Measurements from ENCODE around the gene ATP5ME. TPM values are rescaled to one million over a fixed set of nuclear protein-coding genes. Genes with fewer than 3 reads are reported as not detected.

Gene ATP5ME
- total RNA-seq, 6 experiments from 2014 or later = 78.2 to 225 (median 162) TPM

- no peak overlapping the region for H3K4me3 ChIP-seq
- peaks cover 0 to 5% (median 0%) of the 10 kb centered on the region in 4 donors for H3K4me1 ChIP-seq
- H3K27me3 ChIP-seq = no peaks in the 10 kb centered on the region
- DNase-seq (no peak), ATAC-seq (no peak)
- H3K9me3 ChIP-seq = no peaks in the 10 kb centered on the region
- no peak for TF ChIP-seq CTCF (IDR thresholded peaks at IDR 0.05)
- no peak for TF ChIP-seq POLR2A (IDR thresholded peaks at IDR 0.05)
- intact Hi-C loops (cut with DNase I) = no loop called here
- no peak overlapping the region for H3K27ac ChIP-seq
- peaks cover 0 to 6% (median 0%) of the 10 kb centered on the region in 4 donors for H3K36me3 ChIP-seq
- 82% methylated on average over 4 of the region's 9 CpGs for WGBS (ENCODE audit: insufficient coverage, low coverage, low lambda C conversion rate, missing lambda C conversion rate)
Measured at GRCh38 chr4:710116-710515, 36.0 kb upstream of the ATP5ME start.

GRCh38 chr4:709348-709747 lies 35.3 kb upstream of the ATP5ME start:
- DNase-seq = no peak
- TF ChIP-seq CTCF (IDR thresholded peaks at IDR 0.05) (no peak), POLR2A (IDR thresholded peaks at IDR 0.05) (no peak)
- Histone ChIP-seq H3K27ac (no peak overlapping the region), H3K4me3 (no peak overlapping the region), H3K9me3 (no peaks in the 10 kb centered on the region), H3K36me3 (peaks cover 0 to 3% (median 0%) of the 10 kb centered on the region in 4 donors), H3K4me1 (peaks cover 0 to 5% (median 0%) of the 10 kb centered on the region in 4 donors), H3K27me3 (no peaks in the 10 kb centered on the region)
- 95% methylated on average over 5 of the region's 6 CpGs for WGBS (ENCODE audit: insufficient coverage, low coverage, low lambda C conversion rate, missing lambda C conversion rate)
- no peak for ATAC-seq
- intact Hi-C loops (cut with DNase I) = no loop called here

- Histone ChIP-seq H3K9me3 (no peaks in the 10 kb centered on the region), H3K36me3 (no peaks in the 10 kb centered on the region), H3K27ac (no peak overlapping the region), H3K27me3 (no peaks in the 10 kb centered on the region), H3K4me3 (no peak overlapping the region), H3K4me1 (peaks cover 0 to 5% (median 0%) of the 10 kb centered on the region in 4 donors)
- TF ChIP-seq POLR2A (IDR thresholded peaks at IDR 0.05) (no peak), CTCF (IDR thresholded peaks at IDR 0.05) (no peak)
- ATAC-seq = no peak
- WGBS (ENCODE audit: insufficient coverage, low coverage, low lambda C conversion rate, missing lambda C conversion rate) = 70% methylated on average over 2 of the region's 6 CpGs
- intact Hi-C loops (cut with DNase I) = no loop called here
- DNase-seq = peak in 1 of 3 donors; percentile 36
Measured at GRCh38 chr4:708631-708933, 34.5 kb upstream of the ATP5ME start.

GRCh38 chr4:707929-708630 lies 34.0 kb upstream of the ATP5ME start:
- Histone ChIP-seq H3K9me3 (no peaks in the 10 kb centered on the region), H3K27ac (no peak overlapping the region), H3K4me3 (no peak overlapping the region), H3K27me3 (no peaks in the 10 kb centered on the region), H3K4me1 (peaks cover 0 to 5% (median 0%) of the 10 kb centered on the region in 4 donors), H3K36me3 (no peaks in the 10 kb centered on the region)
- no peak for ATAC-seq
- DNase-seq = peak in 1 of 3 donors; percentile 49
- TF ChIP-seq CTCF (IDR thresholded peaks at IDR 0.05) = no peak
- no peak for TF ChIP-seq POLR2A (IDR thresholded peaks at IDR 0.05)
- WGBS (ENCODE audit: insufficient coverage, low coverage, low lambda C conversion rate, missing lambda C conversion rate) = 33% methylated on average over 1 of the region's 11 CpGs
- intact Hi-C loops (cut with DNase I) = no loop called here

All from right lobe of liver (tissue), 6 donors.